NCI-H748 treated with DMSO at 0.1 percent for 48 hours (cell line): ENCODE data around the gene VWA8.
"Not testable (repeated sequence)": the region's sequence is repeated elsewhere in the genome, so short reads cannot be mapped to it uniquely, and the experiment has no call there.

Experiments
- DNase-seq: peaks from one replicate; lab custom pipeline; 2025; lab: John Stamatoyannopoulos, UW

VWA8 gene

GRCh38 chr13:41587490-41587889, 373.4 kb downstream of the VWA8 start:
- no peak for DNase-seq

- DNase-seq: no peak
Measured at GRCh38 chr13:41586216-41586615, 374.7 kb downstream of the VWA8 start.

GRCh38 chr13:41582027-41582463, 378.9 kb downstream of the VWA8 start:
- no peak for DNase-seq

- no peak for DNase-seq
Measured at GRCh38 chr13:41580345-41580744, 380.6 kb downstream of the VWA8 start.

GRCh38 chr13:41579881-41580280, 381.0 kb downstream of the VWA8 start:
- no peak for DNase-seq

GRCh38 chr13:41579168-41579567, 381.7 kb downstream of the VWA8 start:
- no peak for DNase-seq

GRCh38 chr13:41578371-41578770, 382.5 kb downstream of the VWA8 start:
- no peak for DNase-seq

- no peak for DNase-seq
Measured at GRCh38 chr13:41577436-41577835, 383.5 kb downstream of the VWA8 start.

GRCh38 chr13:41573640-41574039, 387.3 kb downstream of the VWA8 start:
- not testable (repeated sequence) for DNase-seq

- DNase-seq: not testable (repeated sequence)
Measured at GRCh38 chr13:41571817-41572340, 389.0 kb downstream of the VWA8 start.

GRCh38 chr13:41568972-41569351, 391.9 kb downstream of the VWA8 start:
- DNase-seq: no peak

GRCh38 chr13:41568143-41568971, 392.6 kb downstream of the VWA8 start:
- no peak for DNase-seq

- DNase-seq: no peak
Measured at GRCh38 chr13:41567363-41567762, 393.5 kb downstream of the VWA8 start.

- no peak for DNase-seq
Measured at GRCh38 chr13:41565846-41566245, 395.1 kb downstream of the VWA8 start.

GRCh38 chr13:41565216-41565615, 395.7 kb downstream of the VWA8 start:
- DNase-seq: no peak

GRCh38 chr13:41563984-41564365, 396.9 kb downstream of the VWA8 start:
- DNase-seq: no peak

- no peak for DNase-seq
Measured at GRCh38 chr13:41563341-41563983, 397.4 kb downstream of the VWA8 start.

GRCh38 chr13:41562541-41563178, 398.2 kb downstream of the VWA8 start:
- no peak for DNase-seq

- DNase-seq: no peak
Measured at GRCh38 chr13:41562083-41562482, 398.8 kb downstream of the VWA8 start.

GRCh38 chr13:41561170-41561569, 399.7 kb downstream of the VWA8 start:
- no peak for DNase-seq

- DNase-seq: no peak
Measured at GRCh38 chr13:41558781-41559560, 401.9 kb downstream of the VWA8 start.

GRCh38 chr13:41557719-41558118, 403.2 kb downstream of the VWA8 start:
- no peak for DNase-seq
